Kidney tubule cell (primary cell): ENCODE results near the gene USP36.
A peak's percentile ranks its signal among the peaks of the same experiment; 100 is the strongest.

ENCODE experiments used
- DNase-seq: peaks from one replicate; pipeline ENCODE4 v3.0.0-alpha.2; 2018; ENCODE audit warnings: low spot score

USP36 gene

DNA sequence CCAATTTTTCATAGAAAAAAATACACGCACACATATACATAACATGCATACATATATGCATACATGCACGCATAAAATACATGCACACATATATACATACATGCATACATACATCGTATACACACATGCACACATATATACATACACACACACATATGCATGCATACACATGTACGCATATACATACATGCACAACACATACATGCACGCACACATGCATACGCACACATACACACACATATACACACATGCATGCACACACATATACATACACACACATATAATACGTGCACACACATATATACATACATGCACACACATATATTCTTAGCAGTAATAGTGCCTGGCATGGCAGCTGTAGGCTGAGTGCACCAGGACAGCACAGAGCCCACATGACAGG lies 24.9 kb downstream of the USP36 start:
- DNase-seq: no peak

DNA sequence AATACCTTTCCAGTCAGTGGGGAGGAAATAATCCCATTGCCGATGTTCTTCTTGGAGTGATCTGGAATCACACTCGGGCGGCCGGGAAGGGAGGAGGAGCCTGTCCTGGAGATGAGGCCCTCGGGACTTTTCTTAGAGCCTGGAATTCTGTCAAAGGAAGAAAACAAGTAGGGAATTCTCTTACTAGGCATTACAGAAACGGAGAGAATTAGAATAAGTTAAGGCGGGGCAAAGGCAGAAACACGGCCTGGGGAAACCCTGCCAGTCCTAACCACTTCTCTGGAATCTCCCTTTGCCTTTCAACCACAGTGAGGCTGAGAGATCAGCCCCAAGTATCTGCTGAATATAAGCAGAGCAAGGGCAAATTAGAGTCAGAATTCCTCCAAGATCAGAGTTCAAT lies 27.8 kb downstream of the USP36 start:
- DNase-seq: no peak

DNA sequence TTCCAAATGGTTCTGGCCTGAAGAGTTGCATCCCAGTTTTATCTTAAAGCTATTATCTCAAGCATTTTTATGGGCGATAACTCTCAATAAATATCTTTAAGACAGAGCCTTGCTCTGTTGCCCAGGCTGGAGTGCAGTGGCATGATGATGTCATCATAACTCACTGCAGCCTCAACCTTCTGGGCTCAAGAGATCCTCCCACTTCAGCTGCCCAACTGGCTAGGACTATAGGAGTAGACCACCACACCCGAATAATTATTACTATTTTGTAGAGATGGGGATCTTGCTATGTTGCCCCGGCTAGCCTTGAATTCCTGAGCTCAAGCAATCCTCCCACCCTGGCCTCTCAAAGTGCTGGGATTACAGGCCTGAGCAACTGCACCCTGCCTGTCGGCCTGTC lies 32.5 kb downstream of the USP36 start:
- DNase-seq: peak; percentile 33

DNA sequence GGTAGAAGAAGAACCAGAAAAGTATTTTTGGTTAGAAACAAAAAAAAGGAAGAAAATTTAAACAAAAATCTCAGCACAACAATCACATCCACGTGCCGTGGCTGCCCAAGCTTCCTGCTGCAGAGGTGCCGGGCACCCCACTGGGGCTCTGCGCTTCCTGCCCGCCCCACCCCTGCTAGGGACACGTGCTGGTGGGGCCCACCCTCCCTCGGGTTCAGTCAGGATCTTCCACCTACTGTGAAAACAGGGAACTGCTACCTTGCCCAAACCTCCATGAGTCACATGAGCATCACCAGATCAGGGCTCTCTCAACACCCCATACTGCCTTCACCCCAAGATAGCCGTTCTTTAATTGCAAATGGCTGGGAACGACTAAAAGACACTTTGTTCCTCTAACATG lies 34.2 kb downstream of the USP36 start:
- no peak for DNase-seq

- DNase-seq: no peak
Measured at GRCh38 chr17:78805301-78805700, 35.3 kb downstream of the USP36 start.

DNA sequence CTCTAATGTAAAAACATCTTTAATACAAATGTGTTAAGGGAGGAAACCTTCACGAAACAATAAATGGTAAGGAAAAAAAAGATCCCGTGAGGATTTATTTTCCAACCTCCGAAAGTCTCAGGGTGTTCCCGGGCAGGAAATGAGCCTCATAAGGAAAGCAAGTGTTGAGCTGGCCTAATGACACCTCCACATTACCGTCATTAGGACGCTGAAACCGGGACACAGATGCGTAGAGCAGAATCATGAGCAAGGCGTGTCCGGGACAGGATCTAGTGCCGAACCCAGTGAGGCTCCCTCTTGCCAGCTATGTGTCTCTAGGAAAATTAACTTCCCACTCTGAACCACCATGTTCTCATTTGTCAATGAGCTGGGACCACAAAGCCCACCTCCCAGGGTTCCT lies 35.8 kb downstream of the USP36 start:
- no peak for DNase-seq

DNA sequence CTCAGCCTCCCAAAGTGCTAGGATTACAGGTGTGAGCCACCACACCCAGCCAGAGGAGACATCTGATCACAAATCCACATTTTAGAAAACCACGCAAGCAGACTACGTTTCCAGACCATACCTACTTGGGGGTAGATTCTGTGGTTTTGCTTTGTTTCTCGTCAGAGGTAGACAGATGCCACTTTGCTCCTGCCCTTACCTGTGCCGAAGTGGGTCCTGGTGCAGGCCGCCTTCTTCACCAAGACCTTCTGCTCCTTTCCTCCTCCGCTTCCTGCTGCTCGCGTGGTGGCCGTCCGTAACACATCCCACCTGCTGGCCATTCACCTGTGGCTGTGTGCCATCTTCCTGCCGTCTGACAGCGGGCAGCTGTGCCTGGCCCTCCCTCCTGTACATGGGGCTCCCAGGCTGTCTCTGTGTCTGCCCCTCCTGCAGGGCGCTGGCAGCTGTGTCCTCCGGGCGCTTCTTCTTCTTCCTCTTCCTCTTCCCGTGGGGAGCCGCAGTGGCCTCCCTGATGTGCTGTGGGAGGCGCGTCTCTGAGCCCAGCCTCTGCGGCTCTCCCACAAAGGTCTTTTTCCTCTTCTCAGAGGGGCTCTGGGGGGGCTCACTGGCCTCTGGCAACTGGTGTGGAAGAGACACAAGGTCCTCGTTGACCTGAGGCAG lies 37.3 kb downstream of the USP36 start:
- DNase-seq: no peak

DNA sequence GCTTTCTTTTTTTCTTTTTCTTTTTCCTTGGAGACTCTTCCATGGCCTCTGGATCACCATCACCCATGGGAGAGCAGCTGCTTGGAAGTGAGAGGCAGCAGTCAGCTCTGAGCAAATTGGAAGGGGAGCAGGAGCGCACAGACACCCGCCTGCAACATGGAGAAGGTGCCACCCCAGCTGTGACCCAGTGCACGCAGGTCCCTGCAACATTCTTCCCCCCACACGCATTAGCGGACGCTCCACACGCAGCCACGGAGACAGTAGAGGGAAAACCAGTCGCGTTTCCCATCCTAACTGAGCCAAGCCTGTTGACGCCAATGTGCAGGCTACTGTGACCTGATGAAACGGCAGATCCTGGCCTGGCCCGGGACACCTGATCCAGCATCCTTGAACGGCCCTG lies 38.2 kb downstream of the USP36 start:
- no peak for DNase-seq

- no peak for DNase-seq
Measured at GRCh38 chr17:78802008-78802407, 38.6 kb downstream of the USP36 start.

DNA sequence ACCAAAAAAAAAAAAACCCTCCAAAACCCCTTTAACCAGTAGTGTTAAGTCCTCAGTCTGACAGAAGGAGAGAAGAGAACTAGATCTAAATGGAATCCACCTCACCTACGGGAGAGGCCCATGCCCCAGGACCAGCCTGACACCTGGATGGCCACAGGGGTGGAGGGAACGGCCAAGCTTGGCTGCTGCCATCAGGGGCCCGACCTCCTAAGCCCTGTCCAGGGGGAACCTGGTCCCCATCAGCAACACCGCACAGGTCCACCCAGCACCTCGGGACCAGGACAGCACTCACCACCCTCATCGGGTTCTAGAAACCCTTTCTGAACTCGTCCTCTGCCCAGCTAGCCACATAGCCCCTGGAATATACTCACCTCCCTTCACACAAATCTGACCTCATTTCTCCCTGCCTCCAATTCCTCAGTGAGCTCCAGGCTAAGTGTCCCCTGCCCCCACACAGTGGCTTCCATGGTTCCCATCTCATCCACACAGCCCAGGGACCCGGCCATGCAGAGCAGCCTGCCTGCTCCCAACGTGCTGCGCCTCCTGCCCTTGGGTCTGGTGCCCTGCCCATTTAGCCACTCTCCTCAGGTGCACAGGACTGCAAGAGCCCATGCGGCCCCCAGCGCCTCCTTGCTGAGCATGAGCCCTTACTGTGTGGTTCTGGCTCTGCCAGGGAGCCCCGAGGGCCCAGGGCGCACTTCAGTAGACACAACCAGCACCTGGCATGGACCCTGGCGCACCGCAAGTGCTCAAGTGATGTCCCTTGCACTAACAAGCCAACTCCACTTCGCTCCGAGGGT lies 40.3 kb downstream of the USP36 start:
- DNase-seq: no peak

- peak; percentile 22 for DNase-seq
Measured at GRCh38 chr17:78798695-78799559, 41.7 kb downstream of the USP36 start.

DNA sequence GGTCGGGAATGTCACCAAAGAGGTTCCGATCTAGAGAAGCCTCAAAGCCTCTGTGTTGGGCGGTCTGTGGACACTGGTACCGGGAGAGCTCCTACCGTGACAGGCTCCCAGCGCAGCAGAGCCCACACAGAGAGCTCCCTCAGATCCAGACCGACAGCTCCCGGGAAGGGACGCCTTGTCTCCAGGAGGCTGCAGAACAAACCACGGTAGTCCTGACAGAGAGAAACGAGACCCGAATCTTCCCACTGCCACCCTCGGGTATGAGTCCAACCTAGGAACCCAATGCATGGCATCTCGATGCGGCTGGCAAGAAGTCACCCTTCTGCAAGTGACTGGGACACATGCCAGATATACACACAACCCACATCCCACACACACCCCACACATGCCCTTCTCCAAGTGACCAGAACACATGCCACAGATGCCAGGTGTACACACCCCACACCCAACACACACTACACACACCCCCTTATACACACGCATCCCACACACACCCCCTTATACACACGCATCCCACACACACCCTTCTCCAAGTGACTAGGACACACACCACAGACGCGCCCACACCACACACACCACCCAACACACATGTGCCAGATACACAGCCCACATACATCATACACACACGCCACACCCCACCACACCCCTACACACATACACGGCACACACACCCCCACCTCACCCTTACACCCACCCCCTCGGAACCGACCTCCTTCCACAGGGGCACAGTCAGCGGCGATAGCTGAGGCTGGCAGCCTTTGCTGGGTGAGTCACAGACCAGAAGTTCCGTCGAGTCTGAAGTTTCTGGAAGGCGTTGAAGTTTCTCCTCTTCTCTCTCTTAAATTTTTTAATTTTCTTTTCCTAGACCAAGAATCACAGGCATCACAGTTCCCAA lies 42.7 kb downstream of the USP36 start:
- DNase-seq: no peak

GRCh38 chr17:78797213-78797612 lies 43.4 kb downstream of the USP36 start:
- DNase-seq: no peak

- DNase-seq: no peak
Measured at GRCh38 chr17:78796517-78796900, 44.1 kb downstream of the USP36 start.

DNA sequence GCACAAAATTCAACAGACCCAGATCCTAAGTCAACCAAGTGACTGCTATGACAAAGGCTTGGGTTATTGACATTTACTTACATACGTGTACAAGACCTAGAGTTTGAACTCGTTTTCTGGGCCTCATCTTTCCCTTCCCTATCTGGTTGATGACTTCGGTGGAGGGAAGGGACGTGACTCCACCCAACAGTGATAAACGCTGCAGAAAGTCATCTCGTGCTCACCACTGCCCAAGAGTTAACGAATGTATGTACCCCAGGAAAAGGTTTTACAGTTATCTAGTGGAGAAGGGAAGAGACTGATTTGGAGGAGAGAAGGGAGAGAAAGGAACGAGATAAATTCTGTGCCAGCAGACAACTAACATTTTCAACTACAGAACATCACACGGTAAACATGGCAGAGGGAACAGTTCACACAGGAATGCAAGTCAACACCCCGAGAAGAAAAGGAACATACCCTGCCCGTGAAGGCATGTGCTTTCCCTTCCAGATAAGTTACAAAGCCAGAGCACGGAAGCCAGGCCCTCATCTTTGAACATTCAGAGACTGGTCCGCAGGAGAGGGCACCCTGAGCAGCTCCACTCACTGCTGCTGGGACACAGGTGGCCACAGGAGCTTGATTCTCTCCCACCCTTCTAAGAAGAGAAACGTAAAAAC lies 44.6 kb downstream of the USP36 start:
- no peak for DNase-seq

- no peak for DNase-seq
Measured at GRCh38 chr17:78794864-78795640, 45.6 kb downstream of the USP36 start.

DNA sequence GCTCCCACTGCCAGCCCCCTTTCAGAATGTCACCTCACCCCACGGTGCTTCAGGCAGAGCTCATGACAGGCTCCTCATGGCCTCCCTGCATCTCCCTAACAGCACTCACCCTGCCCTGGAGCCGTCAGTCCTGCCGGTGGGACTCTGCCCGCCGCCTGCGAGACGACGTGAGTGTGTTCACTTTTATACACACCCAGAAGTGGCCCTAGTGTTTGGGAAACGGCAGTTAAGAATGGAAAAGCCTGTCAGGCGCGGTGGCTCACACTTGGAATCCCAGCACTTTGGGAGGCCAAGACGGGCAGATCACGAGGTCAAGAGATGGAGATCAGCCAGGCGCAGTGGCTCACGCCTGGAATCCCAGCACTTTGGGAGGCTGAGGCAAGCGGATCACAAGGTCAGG lies 46.2 kb downstream of the USP36 start:
- no peak for DNase-seq

- no peak for DNase-seq
Measured at GRCh38 chr17:78793968-78794367, 46.6 kb downstream of the USP36 start.

- no peak for DNase-seq
Measured at GRCh38 chr17:78793415-78793814, 47.2 kb downstream of the USP36 start.
